H1 (cell line): Measurements from ENCODE around the gene NAB1. TPM values are rescaled to one million over a fixed set of nuclear protein-coding genes. Genes with fewer than 3 reads are reported as not detected.

Experiments used
- ATF2 ChIP-seq: IDR thresholded peaks from 2 replicates; pipeline ENCODE4 v1.6.1; 2012; ENCODE audit warnings: low read length, inconsistent platforms
- ATF3 ChIP-seq: IDR thresholded peaks from 2 replicates; pipeline ENCODE4 v1.6.1; 2011; ENCODE audit warnings: low read depth, mild to moderate bottlenecking, low read length; ENCODE audit not compliant: insufficient read depth
- BACH1 ChIP-seq: IDR thresholded peaks from 2 replicates; pipeline ENCODE4 v1.6.1; 2012; ENCODE audit warnings: low read length, improper control_type of control experiment
- BRCA1 ChIP-seq: IDR thresholded peaks from 2 replicates; pipeline ENCODE4 v1.6.1; 2012; ENCODE audit warnings: low read depth, low read length, improper control_type of control experiment
- CBX5 ChIP-seq: fragments of 300-800, 300-1000 bp; sonication (generic); IDR thresholded peaks from 2 replicates; pipeline ENCODE4 v1.7.1; 2016; ENCODE audit warnings: antibody characterized with exemption, low read length, low read depth
- CEBPB ChIP-seq: IDR thresholded peaks from 2 replicates; pipeline ENCODE4 v1.6.1; 2012; ENCODE audit warnings: low read depth, low read length
- CHD2 ChIP-seq: IDR thresholded peaks from 2 replicates; pipeline ENCODE4 v1.6.1; 2012; ENCODE audit warnings: low read length, improper control_type of control experiment
- CREB1 ChIP-seq: IDR thresholded peaks from 2 replicates; pipeline ENCODE4 v1.6.1; 2012; ENCODE audit warnings: inconsistent platforms
- CTCF ChIP-seq, 3 experiments: IDR thresholded peaks; 1 replicate in 2 of 3; 2 replicates in 1 of 3; pipeline versions ENCODE4 v1.5.1 to v1.6.1; 2011; ENCODE audit warnings: low read length in 3 of 3, mild to moderate bottlenecking in 3 of 3, inconsistent platforms in 2 of 3, low read depth in 1 of 3, moderate library complexity in 1 of 3; ENCODE audit not compliant: insufficient read depth in 1 of 3; ENCODE audit errors: control extremely low read depth in 1 of 3
- EP300 ChIP-seq, 2 experiments: IDR thresholded peaks; 1 replicate in 1 of 2; 2 replicates in 1 of 2; pipeline ENCODE4 v1.6.1; 2011 to 2012; ENCODE audit warnings: low read depth in 2 of 2, low read length in 2 of 2, mild to moderate bottlenecking in 2 of 2, borderline replicate concordance in 1 of 2, inconsistent platforms in 1 of 2, moderate library complexity in 1 of 2
- FOSL1 ChIP-seq: IDR thresholded peaks from 2 replicates; pipeline ENCODE4 v1.6.1; 2011; ENCODE audit warnings: mild to moderate bottlenecking, low read depth, low read length, moderate library complexity; ENCODE audit not compliant: insufficient read depth
- HDAC6 ChIP-seq: IDR thresholded peaks from one replicate; pipeline ENCODE4 v1.7.1; 2012; ENCODE audit warnings: low read depth, mild to moderate bottlenecking, inconsistent platforms, low read length, moderate library complexity
- JUN ChIP-seq: IDR thresholded peaks from 2 replicates; pipeline ENCODE4 v1.6.1; 2011; ENCODE audit warnings: low read depth, mild to moderate bottlenecking, improper control_type of control experiment, low read length
- KDM1A ChIP-seq: fragments of 200-600, 300-600 bp; sonication (generic); IDR thresholded peaks from 2 replicates; pipeline ENCODE4 v1.7.1; 2016; ENCODE audit warnings: mild to moderate bottlenecking, low read length, borderline replicate concordance
- KDM5A ChIP-seq: fragments of 200-600 bp; IDR thresholded peaks from 2 replicates; pipeline ENCODE4 v1.7.1; 2012; ENCODE audit warnings: mild to moderate bottlenecking, low read length, inconsistent platforms, mixed read lengths
- RNF2 ChIP-seq: fragments of 200-900, 300-1000 bp; sonication (generic); IDR thresholded peaks from 2 replicates; pipeline ENCODE4 v1.7.1; 2016; ENCODE audit warnings: borderline replicate concordance, low read depth, mild to moderate bottlenecking, antibody characterized with exemption, low read length; ENCODE audit not compliant: poor library complexity, severe bottlenecking; ENCODE audit errors: missing control alignments
- SIRT6 ChIP-seq: IDR thresholded peaks from one replicate; pipeline ENCODE4 v1.7.1; 2012; ENCODE audit warnings: low read length, inconsistent platforms
- SP1 ChIP-seq: IDR thresholded peaks from 2 replicates; pipeline ENCODE4 v1.6.1; 2011; ENCODE audit warnings: low read depth, low read length
- SUZ12 ChIP-seq: fragments of 200-600 bp; sonication (generic); IDR thresholded peaks from 2 replicates; pipeline ENCODE4 v1.6.1; 2012; ENCODE audit warnings: mild to moderate bottlenecking, inconsistent platforms, low read length, moderate library complexity, mixed read lengths
- TAF1 ChIP-seq: IDR thresholded peaks from 2 replicates; pipeline ENCODE4 v1.6.1; 2011; ENCODE audit warnings: mild to moderate bottlenecking, low read depth, low read length
- polyA plus RNA-seq, 7 experiments: library from polyadenylated mRNA; depleted of rRNA in 3 of 7; stranded (reverse) in 5 of 7; unstranded in 2 of 7; fragments of >200 nt in 5 of 7; fragments of 200-250 nt in 2 of 7; gene quantifications; 1 replicate in 5 of 7; 2 replicates in 1 of 7; 4 replicates in 1 of 7; pipeline versions ENCODE4 v1.2.1 to v1.2.3, GENCODE V29; 2011 to 2013; ENCODE audit warnings: missing spikeins in 2 of 7, mixed read lengths in 2 of 7
- total RNA-seq: library from RNA; stranded (reverse); fragmentation: NEBNext Ultra II Directional; extraction: Animal tissue kit (Norgen Biotek cat#: 25700); gene quantifications from 2 replicates; pipeline ENCODE4 v1.2.1, GENCODE V29; 2021

Gene NAB1
- total and polyA plus RNA-seq, 2 of the 8 experiments (the other 6 are each of a cell fraction or from before 2014, with no cell fraction given), result 8.5 to 28.6 TPM

- TF ChIP-seq CTCF (IDR thresholded peaks at IDR 0.05; ENCODE audit: control extremely low read depth in 1 of 3, insufficient read depth in 1 of 3, low read depth in 1 of 3, low read length in 3 of 3) (no peak), ATF2 (no peak), CHD2 (no peak), SP1 (no peak), BACH1 (no peak), HDAC6 (no peak), CREB1 (no peak), SUZ12 (no peak), TAF1 (peak; percentile 45; the same call in 1 of the 2 replicates), ATF3 (no peak), KDM5A (no peak), FOSL1 (no peak), RNF2 (no peak), CEBPB (no peak), JUN (no peak), KDM1A (no peak), BRCA1 (no peak), EP300 (IDR thresholded peaks at IDR 0.05; ENCODE audit: borderline replicate concordance in 1 of 2, low read depth in 2 of 2, low read length in 2 of 2) (no peak), SIRT6 (no peak), CBX5 (no peak)
Observed at GRCh38 chr2:190649035-190649797, at the start of gene NAB1 (continued).
